GM10266 (cell line): ENCODE measurements around the gene CD2AP.

ENCODE experiments used
- DNase-seq: peaks from one replicate; pipeline ENCODE4 v3.0.0; 2012; ENCODE audit errors: extremely low spot score
- CTCF ChIP-seq: IDR thresholded peaks from 2 replicates; pipeline ENCODE4 v1.5.1; 2012; ENCODE audit warnings: mild to moderate bottlenecking, low read depth; ENCODE audit not compliant: control insufficient read depth, insufficient read depth; ENCODE audit errors: missing control alignments

The CD2AP gene

DNA sequence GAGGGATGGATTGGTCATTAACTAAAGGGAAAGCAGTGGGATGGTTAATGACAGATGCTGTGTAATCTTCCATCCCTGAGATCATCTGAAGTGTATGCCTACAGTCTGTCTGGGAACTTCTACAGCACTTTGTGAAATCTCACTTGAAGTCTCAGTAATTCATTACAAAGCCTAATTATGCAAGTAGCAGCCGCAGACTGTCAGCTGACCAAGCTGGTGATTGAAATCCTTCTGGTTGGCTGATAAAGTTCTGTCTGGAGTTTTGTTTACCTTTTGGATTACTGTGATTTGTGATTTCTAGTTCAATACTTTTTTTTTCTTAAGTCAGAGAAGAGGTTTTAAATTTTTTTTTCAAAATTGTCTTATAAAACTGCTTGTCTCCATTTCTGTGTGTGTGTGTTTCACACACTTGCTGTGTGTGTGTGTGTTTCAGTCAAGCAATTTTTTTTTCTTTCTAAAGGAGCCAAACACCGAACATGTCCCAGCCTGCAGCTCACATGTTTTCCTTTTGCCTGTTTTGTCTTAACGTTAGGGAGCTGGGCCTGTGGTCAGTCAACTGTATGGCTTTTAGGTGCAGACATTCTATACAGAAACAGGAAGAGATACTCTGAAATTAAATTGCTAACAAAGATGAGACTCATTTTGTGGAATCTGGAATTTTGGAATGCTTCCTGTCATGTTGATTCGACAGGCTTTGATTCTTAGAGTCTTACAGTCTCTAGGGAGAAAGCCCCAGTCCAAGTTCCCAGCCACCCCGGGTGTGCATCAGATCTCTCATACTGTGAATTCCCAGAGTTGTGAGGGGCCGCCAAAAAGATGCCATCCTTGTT lies 192.3 kb downstream of the CD2AP start:
- TF ChIP-seq CTCF: no peak
- no peak for DNase-seq

- TF ChIP-seq CTCF: no peak
- no peak for DNase-seq
Measured at GRCh38 chr6:47670851-47671250, 193.3 kb downstream of the CD2AP start.

GRCh38 chr6:47671777-47672176 lies 194.2 kb downstream of the CD2AP start:
- no peak for DNase-seq
- no peak for TF ChIP-seq CTCF

- no peak for TF ChIP-seq CTCF
Measured at GRCh38 chr6:47672816-47673215, 195.2 kb downstream of the CD2AP start.

GRCh38 chr6:47674673-47675072 lies 197.1 kb downstream of the CD2AP start:
- DNase-seq: no peak

More at GRCh38 chr6:47672816-47673215, 195.2 kb downstream of the CD2AP start:
- DNase-seq: no peak

More at GRCh38 chr6:47674673-47675072, 197.1 kb downstream of the CD2AP start:
- TF ChIP-seq CTCF: no peak
